BE2C (cell line): ENCODE results near the gene GTF3C1.

Source experiments
- DNase-seq: peaks from one replicate; pipeline ENCODE4 v3.0.0-alpha.2; 2020
- H3K27me3 ChIP-seq: fragments of 250-450 bp; sonication (Bioruptor Pico); 2 replicates; pipeline ENCODE4 v1.5.1; 2020; ENCODE audit warnings: mild to moderate bottlenecking
- H3K36me3 ChIP-seq: fragments of 250-450 bp; sonication (Bioruptor Pico); 2 replicates; pipeline ENCODE4 v1.5.1; 2020; ENCODE audit warnings: mild to moderate bottlenecking
- H3K4me1 ChIP-seq: fragments of 250-450 bp; sonication (Bioruptor Pico); 2 replicates; pipeline ENCODE4 v1.5.1; 2020
- H3K4me3 ChIP-seq: 2 replicates; pipeline ENCODE4 v1.5.1; 2011; ENCODE audit warnings: low read depth, low read length
- H3K9me3 ChIP-seq: fragments of 250-450 bp; sonication (Bioruptor Pico); 2 replicates; pipeline ENCODE4 v1.5.1; 2020
- TF ChIP-seq, protein P1 (sequence below): IDR thresholded peaks from 2 replicates; pipeline ENCODE4 v1.5.1; 2012; ENCODE audit warnings: mild to moderate bottlenecking, low read depth, low read length

GTF3C1 gene

DNA sequence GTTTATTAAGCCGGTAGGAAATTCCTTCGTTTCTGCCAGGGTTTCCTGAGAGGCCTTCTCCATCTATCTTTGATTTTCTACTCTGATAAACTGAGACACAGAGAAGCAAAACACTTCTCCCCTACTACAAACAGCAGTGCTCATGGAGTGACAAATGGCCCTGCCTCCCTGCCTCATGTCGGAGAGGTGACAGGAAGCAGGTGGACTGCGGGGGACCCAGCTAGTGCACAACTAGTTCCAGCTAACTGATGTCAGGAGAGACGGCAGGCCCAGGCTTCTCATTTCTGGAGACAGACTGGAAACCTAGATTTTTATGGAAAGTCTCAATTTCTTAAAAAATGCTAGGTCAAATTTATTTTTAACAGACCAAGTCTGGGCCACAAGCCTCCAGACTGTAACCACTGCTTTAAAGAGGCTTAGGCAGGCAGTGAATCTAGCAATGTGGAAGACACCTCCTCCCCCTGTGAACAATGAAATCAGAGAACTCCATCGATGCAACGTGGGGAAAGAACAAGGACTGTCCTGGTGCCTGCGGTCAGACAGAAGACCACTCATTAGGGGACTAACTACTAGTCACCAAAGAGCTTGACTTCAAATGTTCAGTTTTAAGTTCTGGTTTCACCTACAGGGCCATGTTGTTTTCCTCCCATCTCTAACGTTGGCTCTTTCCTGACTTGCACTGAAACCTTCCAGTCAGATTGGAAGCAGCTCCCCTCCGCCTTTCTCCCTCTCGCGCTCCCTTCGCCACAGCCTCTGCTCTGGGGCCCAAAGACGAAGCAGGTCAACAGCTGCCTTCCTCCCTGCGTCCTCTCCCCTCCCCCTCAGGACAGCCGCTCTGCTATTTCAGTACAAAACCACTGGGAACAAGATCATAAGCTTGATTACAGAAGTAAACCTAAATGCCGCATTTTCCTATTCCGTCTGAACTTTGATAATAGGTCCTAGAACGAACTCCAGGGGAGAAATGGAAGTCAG, 17.6 kb downstream of the GTF3C1 start:
- no peak for DNase-seq
- Histone ChIP-seq H3K4me1 (no peaks in the 10 kb centered on the region), H3K36me3 (peaks cover 85% of the 10 kb centered on the region)

DNA sequence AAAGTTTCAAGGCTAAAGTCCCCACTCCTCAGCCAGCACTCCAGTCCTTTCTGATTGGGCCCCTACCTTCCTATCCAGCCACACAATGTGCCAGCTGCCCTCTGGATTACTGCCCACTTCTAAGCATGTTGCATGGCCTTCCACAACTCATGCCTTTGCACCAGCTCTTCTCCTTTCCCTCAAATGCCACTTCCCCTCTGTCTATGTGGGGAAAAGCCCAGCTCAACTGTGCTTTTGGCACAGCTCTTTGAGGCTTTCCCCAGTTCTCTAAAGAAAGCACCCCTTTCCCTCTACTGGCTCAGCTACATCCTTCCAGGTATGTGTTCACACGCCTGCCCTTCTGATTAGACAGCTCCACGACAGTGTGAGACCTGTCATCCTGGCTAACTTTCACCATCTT, 18.5 kb downstream of the GTF3C1 start:
- Histone ChIP-seq H3K36me3 (peaks cover 82% of the 10 kb centered on the region), H3K27me3 (no peaks in the 10 kb centered on the region)

More for the DNA sequence above, 17.6 kb downstream of the GTF3C1 start:
- Histone ChIP-seq H3K9me3 (no peaks in the 10 kb centered on the region), H3K27me3 (no peaks in the 10 kb centered on the region), H3K4me3 (no peak overlapping the region)
- TF ChIP-seq, protein P1, sequence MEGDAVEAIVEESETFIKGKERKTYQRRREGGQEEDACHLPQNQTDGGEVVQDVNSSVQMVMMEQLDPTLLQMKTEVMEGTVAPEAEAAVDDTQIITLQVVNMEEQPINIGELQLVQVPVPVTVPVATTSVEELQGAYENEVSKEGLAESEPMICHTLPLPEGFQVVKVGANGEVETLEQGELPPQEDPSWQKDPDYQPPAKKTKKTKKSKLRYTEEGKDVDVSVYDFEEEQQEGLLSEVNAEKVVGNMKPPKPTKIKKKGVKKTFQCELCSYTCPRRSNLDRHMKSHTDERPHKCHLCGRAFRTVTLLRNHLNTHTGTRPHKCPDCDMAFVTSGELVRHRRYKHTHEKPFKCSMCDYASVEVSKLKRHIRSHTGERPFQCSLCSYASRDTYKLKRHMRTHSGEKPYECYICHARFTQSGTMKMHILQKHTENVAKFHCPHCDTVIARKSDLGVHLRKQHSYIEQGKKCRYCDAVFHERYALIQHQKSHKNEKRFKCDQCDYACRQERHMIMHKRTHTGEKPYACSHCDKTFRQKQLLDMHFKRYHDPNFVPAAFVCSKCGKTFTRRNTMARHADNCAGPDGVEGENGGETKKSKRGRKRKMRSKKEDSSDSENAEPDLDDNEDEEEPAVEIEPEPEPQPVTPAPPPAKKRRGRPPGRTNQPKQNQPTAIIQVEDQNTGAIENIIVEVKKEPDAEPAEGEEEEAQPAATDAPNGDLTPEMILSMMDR = no peak

DNA sequence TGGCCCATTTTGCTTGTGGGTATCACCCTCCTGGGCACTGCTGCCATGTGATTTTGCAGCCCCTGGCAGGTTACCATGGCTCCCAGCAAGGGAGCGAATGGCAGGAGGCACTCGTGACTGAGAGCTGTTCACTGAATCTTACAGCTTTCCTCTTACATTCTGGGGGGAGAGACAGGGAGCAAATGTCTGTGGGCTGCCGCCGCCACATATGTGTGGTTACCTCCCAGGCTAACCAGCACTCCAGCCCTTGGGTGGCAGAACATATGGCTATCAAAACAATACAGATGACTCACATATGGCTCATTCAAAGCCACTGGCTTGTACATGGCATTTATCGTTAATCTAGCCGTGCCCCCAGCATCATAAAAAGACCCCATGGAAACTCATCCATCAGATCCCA, 19.8 kb downstream of the GTF3C1 start:
- no peaks in the 10 kb centered on the region for H3K27me3 ChIP-seq
- no peaks in the 10 kb centered on the region for H3K9me3 ChIP-seq
- H3K4me3 ChIP-seq = no peak overlapping the region
- peaks cover 92% of the 10 kb centered on the region for H3K36me3 ChIP-seq
- H3K4me1 ChIP-seq = peaks cover 9% of the 10 kb centered on the region
- DNase-seq = no peak
- TF ChIP-seq, protein P1 = no peak

More for the DNA sequence above, 18.5 kb downstream of the GTF3C1 start:
- H3K9me3 ChIP-seq = no peaks in the 10 kb centered on the region
- no peak for DNase-seq
- no peak overlapping the region for H3K4me3 ChIP-seq
- H3K4me1 ChIP-seq = peaks cover 6% of the 10 kb centered on the region
- TF ChIP-seq, protein P1 = no peak

DNA sequence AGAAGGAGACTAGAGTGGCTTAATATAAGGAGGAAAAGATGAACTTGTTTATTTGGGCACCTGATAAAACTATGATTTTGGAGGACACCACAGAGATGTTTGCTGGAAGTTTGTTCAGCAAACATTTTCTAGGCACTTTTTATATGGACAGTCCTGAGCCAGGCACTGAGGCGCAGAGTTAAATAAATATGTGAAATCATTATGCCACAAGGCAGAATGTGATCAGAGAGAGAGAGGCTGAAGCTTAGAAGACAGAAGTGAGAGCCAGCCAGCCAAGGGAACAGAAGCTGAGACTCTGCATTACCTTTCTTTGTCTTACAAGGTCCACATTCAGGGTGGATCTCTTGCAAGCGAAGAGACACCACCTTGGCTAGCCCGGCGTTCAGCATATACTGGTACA, 21.4 kb downstream of the GTF3C1 start:
- no peak for DNase-seq
- Histone ChIP-seq H3K27me3 (no peaks in the 10 kb centered on the region), H3K9me3 (no peaks in the 10 kb centered on the region), H3K36me3 (peaks cover 95% of the 10 kb centered on the region), H3K4me1 (peaks cover 9% of the 10 kb centered on the region), H3K4me3 (no peak overlapping the region)
- TF ChIP-seq, protein P1 = no peak

DNA sequence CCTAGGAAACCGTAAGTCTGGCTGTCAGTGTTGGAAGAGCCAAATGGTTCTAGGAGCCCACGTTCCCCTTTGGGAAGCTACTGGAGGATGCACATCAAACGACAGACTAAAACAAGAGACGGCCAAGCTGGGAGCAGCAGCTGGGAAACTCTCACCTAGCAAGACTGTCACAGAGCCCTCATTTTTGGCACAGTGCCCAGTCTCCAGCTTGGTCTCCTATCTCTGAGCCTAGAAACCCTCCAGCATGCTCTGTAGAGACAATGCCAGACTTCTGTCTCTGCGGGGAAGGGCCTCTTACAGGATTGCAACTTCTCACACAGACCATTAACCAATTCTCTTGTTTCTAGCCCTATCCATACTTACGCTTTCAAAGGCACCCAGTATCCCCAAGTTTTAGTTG, 23.5 kb downstream of the GTF3C1 start:
- Histone ChIP-seq H3K36me3 (peaks cover 83% of the 10 kb centered on the region), H3K27me3 (no peaks in the 10 kb centered on the region), H3K9me3 (no peaks in the 10 kb centered on the region), H3K4me3 (no peak overlapping the region), H3K4me1 (peaks cover 9% of the 10 kb centered on the region)
- DNase-seq = peak; percentile 90
- TF ChIP-seq, protein P1 = no peak

DNA sequence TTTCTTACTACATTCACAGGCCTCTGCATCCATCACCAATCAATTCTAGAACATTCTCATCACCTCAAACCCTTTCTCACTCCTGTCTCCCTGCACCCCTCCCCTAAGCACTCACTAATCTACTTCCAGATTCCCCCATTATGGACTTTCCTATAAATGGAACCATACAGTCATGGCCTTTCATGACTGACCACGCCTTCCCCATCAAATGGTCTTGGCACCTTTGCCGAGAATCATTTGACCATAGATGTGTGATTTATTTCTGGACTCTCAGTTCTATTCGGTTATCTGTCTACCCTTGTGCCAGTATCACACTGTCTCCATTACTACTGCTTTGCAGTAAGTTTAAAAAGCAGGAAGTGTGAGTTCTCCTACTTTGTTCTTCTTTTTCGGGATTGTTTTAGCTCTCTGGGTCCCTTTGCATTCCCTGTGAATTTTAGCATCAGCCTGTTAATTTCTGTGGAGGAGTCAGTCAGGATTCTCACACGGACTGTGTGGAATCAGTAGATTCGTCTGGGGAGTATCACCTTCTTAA, 27.5 kb downstream of the GTF3C1 start:
- H3K4me1 ChIP-seq = peaks cover 9% of the 10 kb centered on the region
- TF ChIP-seq, protein P1 = no peak
- peaks cover 64% of the 10 kb centered on the region for H3K36me3 ChIP-seq
- no peak for DNase-seq
- H3K4me3 ChIP-seq = no peak overlapping the region
- no peaks in the 10 kb centered on the region for H3K9me3 ChIP-seq
- no peaks in the 10 kb centered on the region for H3K27me3 ChIP-seq
